ENCODE data around the gene SOCS1. TPM values are rescaled to one million over a fixed set of nuclear protein-coding genes. Genes with fewer than 3 reads are reported as not detected.
A peak's percentile ranks its signal among the peaks of the same experiment; 100 is the strongest.

SOCS1 gene
- total RNA-seq, 6 experiments from 2014 or later: 3.8 to 6.7 (median 5.9) TPM

DNA sequence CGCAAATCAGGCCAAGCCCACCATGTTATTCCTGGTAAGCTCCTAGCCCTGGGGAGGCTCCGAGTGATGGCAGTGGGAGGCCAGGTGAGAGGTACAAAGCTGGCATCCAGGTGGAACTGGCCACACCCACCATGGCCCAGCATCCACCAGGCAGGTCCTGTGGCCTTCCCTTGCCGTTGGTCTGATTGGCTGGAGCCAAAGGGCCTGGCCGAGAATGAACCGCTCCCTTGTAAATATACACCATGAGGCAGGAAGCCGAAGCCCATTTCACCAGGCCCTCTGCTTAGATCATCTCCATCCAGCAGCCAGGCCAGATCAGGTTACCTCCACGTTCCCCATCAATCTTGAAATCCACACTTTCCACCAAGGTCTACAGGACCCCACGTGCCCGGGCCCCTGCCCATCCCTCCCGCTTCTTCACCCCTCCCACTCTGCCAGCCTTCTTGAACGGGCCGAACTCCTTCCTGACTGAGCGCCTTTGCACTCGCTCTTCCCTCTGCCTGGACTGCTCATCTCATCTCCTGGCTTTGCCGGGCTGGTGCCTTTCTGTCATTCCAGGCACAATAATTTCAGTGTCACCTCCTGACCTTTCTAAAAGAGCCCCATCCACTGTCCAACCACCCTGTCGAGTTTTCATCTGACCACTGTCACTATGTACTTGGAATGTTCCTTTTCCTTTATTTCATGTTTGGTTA is 5.8 kb downstream of the SOCS1 start:
- Mint-ChIP-seq H3K4me3 (no peak overlapping the region), H3K9me3 (no peaks in the 10 kb centered on the region), H3K27me3 (ENCODE audit: insufficient read depth) (no peaks in the 10 kb centered on the region; the same call in 1 of the 2 replicates), H3K4me1 (ENCODE audit: low read depth) (peaks cover 28% of the 10 kb centered on the region), H3K27ac (peak overlapping the region; percentile 7; the same call in 1 of the 2 replicates), H3K36me3 (ENCODE audit: low read depth) (no peaks in the 10 kb centered on the region; the same call in 1 of the 2 replicates)
- TF ChIP-seq, protein P1, sequence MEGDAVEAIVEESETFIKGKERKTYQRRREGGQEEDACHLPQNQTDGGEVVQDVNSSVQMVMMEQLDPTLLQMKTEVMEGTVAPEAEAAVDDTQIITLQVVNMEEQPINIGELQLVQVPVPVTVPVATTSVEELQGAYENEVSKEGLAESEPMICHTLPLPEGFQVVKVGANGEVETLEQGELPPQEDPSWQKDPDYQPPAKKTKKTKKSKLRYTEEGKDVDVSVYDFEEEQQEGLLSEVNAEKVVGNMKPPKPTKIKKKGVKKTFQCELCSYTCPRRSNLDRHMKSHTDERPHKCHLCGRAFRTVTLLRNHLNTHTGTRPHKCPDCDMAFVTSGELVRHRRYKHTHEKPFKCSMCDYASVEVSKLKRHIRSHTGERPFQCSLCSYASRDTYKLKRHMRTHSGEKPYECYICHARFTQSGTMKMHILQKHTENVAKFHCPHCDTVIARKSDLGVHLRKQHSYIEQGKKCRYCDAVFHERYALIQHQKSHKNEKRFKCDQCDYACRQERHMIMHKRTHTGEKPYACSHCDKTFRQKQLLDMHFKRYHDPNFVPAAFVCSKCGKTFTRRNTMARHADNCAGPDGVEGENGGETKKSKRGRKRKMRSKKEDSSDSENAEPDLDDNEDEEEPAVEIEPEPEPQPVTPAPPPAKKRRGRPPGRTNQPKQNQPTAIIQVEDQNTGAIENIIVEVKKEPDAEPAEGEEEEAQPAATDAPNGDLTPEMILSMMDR (IDR thresholded peaks at IDR 0.05): no peak
- no peak for DNase-seq

DNA sequence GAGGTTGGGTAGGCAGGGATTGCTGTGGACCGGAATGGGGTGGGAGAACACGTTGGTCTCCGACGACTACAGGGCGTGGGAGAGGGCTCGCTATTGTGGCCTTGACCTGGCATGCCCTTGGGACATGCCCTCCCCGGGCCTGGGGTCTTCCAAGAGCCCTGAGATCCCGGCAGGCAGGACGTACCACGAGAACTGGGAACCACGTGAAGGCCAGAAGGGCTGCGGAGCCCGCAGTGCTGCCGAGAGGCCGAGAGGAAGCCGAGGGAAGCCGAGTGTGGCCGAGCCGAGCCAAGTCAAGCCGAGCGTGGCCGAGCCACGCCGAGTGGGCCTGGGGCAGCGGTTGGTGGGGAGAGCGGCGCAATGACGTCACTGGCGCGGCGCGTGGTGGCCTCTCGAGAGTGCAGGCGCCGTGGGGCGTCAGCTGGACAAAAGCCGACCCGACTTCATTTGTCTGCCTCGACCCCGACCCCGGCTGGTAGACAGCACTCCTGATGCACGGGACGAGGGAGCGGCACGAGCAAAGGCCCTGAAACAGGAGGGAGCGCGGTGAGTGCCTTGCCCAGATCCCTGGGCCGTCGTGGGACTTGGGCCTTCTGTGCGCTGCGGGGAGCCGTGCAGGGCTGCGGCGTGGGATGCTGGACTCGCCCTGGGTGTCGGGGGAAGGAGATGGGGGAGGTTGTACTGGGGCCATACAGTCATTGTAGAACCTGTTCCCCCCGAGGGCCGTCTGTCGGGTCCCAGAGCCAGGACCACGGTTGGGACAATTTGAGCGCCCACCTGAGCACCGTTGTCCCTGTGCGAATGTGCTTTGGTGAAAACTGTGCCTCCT is 6.6 kb downstream of the SOCS1 start:
- TF ChIP-seq, protein P1 (IDR thresholded peaks at IDR 0.05): no peak
- no peaks in the 10 kb centered on the region for H3K9me3 Mint-ChIP-seq
- H3K36me3 Mint-ChIP-seq (ENCODE audit: low read depth): no peaks in the 10 kb centered on the region; the same call in 1 of the 2 replicates
- H3K4me1 Mint-ChIP-seq (ENCODE audit: low read depth): peaks cover 28% of the 10 kb centered on the region
- no peak overlapping the region for H3K4me3 Mint-ChIP-seq
- no peak for DNase-seq
- no peaks in the 10 kb centered on the region; the same call in 1 of the 2 replicates for H3K27me3 Mint-ChIP-seq (ENCODE audit: insufficient read depth)
- H3K27ac Mint-ChIP-seq: no peak overlapping the region

DNA sequence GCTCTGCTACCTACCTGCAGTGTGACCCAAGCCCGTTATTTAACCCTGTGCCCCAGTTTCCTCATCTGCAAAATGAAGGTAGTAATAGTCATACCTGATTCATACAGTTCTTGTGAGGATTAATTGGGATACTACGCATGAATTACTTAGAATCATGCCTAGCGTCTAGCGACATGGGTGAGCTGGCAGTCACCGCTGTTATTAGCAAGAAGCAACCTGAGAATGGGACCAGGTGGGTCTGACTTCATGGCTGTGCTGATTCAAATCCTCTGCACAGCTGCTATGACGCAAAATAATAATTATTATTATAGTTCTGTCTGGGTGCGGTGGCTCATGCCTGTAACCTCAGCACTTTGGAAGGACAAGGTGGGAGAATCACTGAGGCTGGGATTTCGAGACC is 7.9 kb downstream of the SOCS1 start:
- H3K4me3 Mint-ChIP-seq: no peak overlapping the region
- H3K4me1 Mint-ChIP-seq (ENCODE audit: low read depth): peaks cover 18% of the 10 kb centered on the region
- no peak for DNase-seq
- no peaks in the 10 kb centered on the region; the same call in 1 of the 2 replicates for H3K36me3 Mint-ChIP-seq (ENCODE audit: low read depth)
- no peak overlapping the region for H3K27ac Mint-ChIP-seq
- no peaks in the 10 kb centered on the region; the same call in 1 of the 2 replicates for H3K27me3 Mint-ChIP-seq (ENCODE audit: insufficient read depth)
- no peaks in the 10 kb centered on the region for H3K9me3 Mint-ChIP-seq
- TF ChIP-seq, protein P1 (IDR thresholded peaks at IDR 0.05): no peak

DNA sequence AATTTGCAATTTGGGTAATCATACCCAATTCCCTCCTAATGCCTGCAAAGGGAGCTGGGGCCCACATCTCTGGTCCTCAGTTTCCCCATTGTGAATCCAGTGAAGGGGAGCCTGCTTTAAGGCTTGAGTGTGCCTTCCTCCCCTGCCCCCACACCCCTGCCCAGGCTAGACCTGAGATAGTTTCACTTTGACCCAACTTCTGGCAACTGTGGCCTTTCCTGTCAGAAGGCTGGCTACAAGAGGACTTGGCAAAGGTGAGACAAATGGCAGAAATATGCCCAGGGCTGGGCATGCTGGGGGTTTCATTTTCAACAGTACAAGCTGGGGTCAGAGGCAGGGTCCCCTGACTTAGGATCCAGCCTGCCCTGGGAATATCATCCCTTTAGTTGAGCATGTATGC is 10.0 kb downstream of the SOCS1 start:
- no peaks in the 10 kb centered on the region; the same call in 1 of the 2 replicates for H3K27me3 Mint-ChIP-seq (ENCODE audit: insufficient read depth)
- DNase-seq: no peak
- H3K36me3 Mint-ChIP-seq (ENCODE audit: low read depth): no peaks in the 10 kb centered on the region
- TF ChIP-seq, protein P1 (IDR thresholded peaks at IDR 0.05): no peak
- no peak overlapping the region for H3K27ac Mint-ChIP-seq
- no peaks in the 10 kb centered on the region for H3K9me3 Mint-ChIP-seq
- 0 out of 2 replicates have a peak, but pooled peaks cover 5% of the 10 kb centered on the region for H3K4me1 Mint-ChIP-seq (ENCODE audit: low read depth)
- H3K4me3 Mint-ChIP-seq: no peak overlapping the region

DNA sequence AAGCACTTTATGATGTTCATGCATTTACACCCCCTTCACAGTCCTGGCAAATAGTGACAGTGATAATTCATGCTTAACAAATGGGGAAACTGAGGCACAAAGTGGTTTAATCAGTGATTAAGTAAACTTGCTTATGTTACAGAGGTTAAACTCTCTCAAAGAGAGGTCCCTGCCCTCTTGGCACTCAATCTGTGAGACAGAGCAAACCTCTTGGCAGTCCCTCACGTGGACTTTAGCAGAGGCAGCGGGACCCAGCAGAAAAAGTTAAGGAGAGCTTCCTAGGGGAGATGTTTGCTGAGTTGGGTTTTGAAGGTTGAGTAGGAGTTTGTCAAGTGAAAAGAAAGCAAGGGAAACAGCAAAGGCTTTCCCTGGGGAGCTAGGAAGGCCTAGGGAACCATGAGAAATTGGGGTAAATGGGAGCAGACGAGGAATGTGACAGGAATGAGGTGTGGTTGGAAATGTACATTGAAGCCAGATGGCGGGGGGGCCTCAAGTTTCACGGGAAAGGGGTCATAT is 10.7 kb downstream of the SOCS1 start:
- Mint-ChIP-seq H3K36me3 (ENCODE audit: low read depth) (no peaks in the 10 kb centered on the region), H3K9me3 (no peaks in the 10 kb centered on the region), H3K4me1 (ENCODE audit: low read depth) (0 out of 2 replicates have a peak, but pooled peaks cover 5% of the 10 kb centered on the region), H3K27me3 (ENCODE audit: insufficient read depth) (peaks cover 2% of the 10 kb centered on the region; the same call in 1 of the 2 replicates), H3K27ac (no peak overlapping the region), H3K4me3 (no peak overlapping the region)
- DNase-seq: no peak
- TF ChIP-seq, protein P1 (IDR thresholded peaks at IDR 0.05): no peak

Data from HFFc6 (cell line).